Measurements from ENCODE around the gene ACOX1. TPM values are rescaled to one million over a fixed set of nuclear protein-coding genes. Genes with fewer than 3 reads are reported as not detected.

The ACOX1 gene
- total and polyA plus RNA-seq, 2 of the 13 experiments (the other 11 are each of a cell fraction or from before 2014, with no cell fraction given): 86.4 to 120 TPM

- TF ChIP-seq E2F2 (CRISPR knock-in tag; IDR thresholded peaks at IDR 0.05; ENCODE audit: borderline replicate concordance) (no peak), PREB (CRISPR knock-in tag; IDR thresholded peaks at IDR 0.05) (no peak), SP5 (CRISPR knock-in tag; IDR thresholded peaks at IDR 0.05; ENCODE audit: borderline replicate concordance, low read depth) (0 out of 2 replicates have a peak, but pooled peaks have one; percentile 15), ATF7 (IDR thresholded peaks at IDR 0.05) (no peak), ATF7 (CRISPR knock-in tag; IDR thresholded peaks at IDR 0.05) (peak; percentile 39; the same call in 1 of the 2 replicates), ZSCAN20 (CRISPR knock-in tag; IDR thresholded peaks at IDR 0.05; ENCODE audit: borderline replicate concordance) (peak; percentile 61; the same call in 1 of the 2 replicates), ARNTL (CRISPR knock-in tag; IDR thresholded peaks at IDR 0.05) (peak; percentile 90), ZNF263 (CRISPR knock-in tag; IDR thresholded peaks at IDR 0.05) (0 out of 2 replicates have a peak, but pooled peaks have one; percentile 4), CEBPG (CRISPR knock-in tag; IDR thresholded peaks at IDR 0.05) (no peak), ZNF644 (CRISPR knock-in tag; IDR thresholded peaks at IDR 0.05; ENCODE audit: low read depth) (no peak), CCAR2 (optimal IDR thresholded peaks at IDR 0.05; ENCODE audit: low read depth, low read length) (no peak), ZFX (CRISPR knock-in tag; IDR thresholded peaks at IDR 0.05; ENCODE audit: low read depth) (peak; percentile 99), SALL1 (CRISPR knock-in tag; IDR thresholded peaks at IDR 0.05) (peak; percentile 72), ZNF724P (CRISPR knock-in tag; IDR thresholded peaks at IDR 0.05; ENCODE audit: borderline replicate concordance) (no peak), SRSF9 (IDR thresholded peaks at IDR 0.05; ENCODE audit: borderline replicate concordance, insufficient read depth, low read depth, low read length, poor library complexity, severe bottlenecking) (no peak), ZSCAN9 (CRISPR knock-in tag; IDR thresholded peaks at IDR 0.05; ENCODE audit: borderline replicate concordance) (no peak; the same call in 1 of the 2 replicates), ZBTB3 (CRISPR knock-in tag; IDR thresholded peaks at IDR 0.05; ENCODE audit: borderline replicate concordance, low read depth) (no peak)
- TF ChIP-seq, protein P1, sequence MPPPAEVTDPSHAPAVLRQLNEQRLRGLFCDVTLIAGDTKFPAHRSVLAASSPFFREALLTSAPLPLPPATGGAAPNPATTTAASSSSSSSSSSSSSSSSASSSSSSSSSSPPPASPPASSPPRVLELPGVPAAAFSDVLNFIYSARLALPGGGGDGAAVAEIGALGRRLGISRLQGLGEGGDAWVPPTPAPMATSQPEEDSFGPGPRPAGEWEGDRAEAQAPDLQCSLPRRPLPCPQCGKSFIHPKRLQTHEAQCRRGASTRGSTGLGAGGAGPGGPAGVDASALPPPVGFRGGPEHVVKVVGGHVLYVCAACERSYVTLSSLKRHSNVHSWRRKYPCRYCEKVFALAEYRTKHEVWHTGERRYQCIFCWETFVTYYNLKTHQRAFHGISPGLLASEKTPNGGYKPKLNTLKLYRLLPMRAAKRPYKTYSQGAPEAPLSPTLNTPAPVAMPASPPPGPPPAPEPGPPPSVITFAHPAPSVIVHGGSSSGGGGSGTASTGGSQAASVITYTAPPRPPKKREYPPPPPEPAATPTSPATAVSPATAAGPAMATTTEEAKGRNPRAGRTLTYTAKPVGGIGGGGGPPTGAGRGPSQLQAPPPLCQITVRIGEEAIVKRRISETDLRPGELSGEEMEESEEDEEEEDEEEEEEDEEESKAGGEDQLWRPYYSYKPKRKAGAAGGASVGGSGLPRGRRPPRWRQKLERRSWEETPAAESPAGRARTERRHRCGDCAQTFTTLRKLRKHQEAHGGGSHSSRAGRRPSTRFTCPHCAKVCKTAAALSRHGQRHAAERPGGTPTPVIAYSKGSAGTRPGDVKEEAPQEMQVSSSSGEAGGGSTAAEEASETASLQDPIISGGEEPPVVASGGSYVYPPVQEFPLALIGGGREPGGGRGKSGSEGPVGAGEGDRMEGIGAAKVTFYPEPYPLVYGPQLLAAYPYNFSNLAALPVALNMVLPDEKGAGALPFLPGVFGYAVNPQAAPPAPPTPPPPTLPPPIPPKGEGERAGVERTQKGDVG (CRISPR knock-in tag; IDR thresholded peaks at IDR 0.05; ENCODE audit: borderline replicate concordance): 0 out of 2 replicates have a peak, but pooled peaks have one; percentile 28
- TF ChIP-seq, protein P2, sequence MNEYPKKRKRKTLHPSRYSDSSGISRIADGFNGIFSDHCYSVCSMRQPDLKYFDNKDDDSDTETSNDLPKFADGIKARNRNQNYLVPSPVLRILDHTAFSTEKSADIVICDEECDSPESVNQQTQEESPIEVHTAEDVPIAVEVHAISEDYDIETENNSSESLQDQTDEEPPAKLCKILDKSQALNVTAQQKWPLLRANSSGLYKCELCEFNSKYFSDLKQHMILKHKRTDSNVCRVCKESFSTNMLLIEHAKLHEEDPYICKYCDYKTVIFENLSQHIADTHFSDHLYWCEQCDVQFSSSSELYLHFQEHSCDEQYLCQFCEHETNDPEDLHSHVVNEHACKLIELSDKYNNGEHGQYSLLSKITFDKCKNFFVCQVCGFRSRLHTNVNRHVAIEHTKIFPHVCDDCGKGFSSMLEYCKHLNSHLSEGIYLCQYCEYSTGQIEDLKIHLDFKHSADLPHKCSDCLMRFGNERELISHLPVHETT (CRISPR knock-in tag; conservative IDR thresholded peaks at IDR 0.05): 0 out of 2 replicates have a peak, but pooled peaks have one; percentile 33
- TF ChIP-seq, protein P3, sequence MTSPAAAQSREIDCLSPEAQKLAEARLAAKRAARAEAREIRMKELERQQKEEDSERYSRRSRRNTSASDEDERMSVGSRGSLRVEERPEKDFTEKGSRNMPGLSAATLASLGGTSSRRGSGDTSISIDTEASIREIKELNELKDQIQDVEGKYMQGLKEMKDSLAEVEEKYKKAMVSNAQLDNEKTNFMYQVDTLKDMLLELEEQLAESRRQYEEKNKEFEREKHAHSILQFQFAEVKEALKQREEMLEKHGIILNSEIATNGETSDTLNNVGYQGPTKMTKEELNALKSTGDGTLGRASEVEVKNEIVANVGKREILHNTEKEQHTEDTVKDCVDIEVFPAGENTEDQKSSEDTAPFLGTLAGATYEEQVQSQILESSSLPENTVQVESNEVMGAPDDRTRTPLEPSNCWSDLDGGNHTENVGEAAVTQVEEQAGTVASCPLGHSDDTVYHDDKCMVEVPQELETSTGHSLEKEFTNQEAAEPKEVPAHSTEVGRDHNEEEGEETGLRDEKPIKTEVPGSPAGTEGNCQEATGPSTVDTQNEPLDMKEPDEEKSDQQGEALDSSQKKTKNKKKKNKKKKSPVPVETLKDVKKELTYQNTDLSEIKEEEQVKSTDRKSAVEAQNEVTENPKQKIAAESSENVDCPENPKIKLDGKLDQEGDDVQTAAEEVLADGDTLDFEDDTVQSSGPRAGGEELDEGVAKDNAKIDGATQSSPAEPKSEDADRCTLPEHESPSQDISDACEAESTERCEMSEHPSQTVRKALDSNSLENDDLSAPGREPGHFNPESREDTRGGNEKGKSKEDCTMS (CRISPR knock-in tag; conservative IDR thresholded peaks at IDR 0.05): no peak
These were observed 86.3 kb downstream of the ACOX1 start (continued) for GRCh38 chr17:75892556-75893224.
